Fibroblast of the aortic adventitia (primary cell): ENCODE data around the gene P2RX6. TPM values are rescaled to one million over a fixed set of nuclear protein-coding genes. Genes with fewer than 3 reads are reported as not detected.

Source experiments
- small RNA-seq: library from RNA; depleted of rRNA; stranded (forward); fragments of <200 nt; gene quantifications from one replicate; pipeline ENCODE3, GENCODE V24; 2012
- total RNA-seq: library from RNA; depleted of rRNA; stranded (reverse); fragments of >200 nt; gene quantifications from 2 replicates; pipeline ENCODE4 v1.2.3, GENCODE V29; 2012; ENCODE audit warnings: low replicate concordance

Gene P2RX6
- total RNA-seq, 1 donor = 0.63 TPM

Small RNAs within 50 kb of the gene (small RNA-seq; reads per million reads assigned to genes)
- gene MIR649 = not detected

Other genes starting within 250 kb of the P2RX6 start
- gene SERPIND1, start 241.1 kb upstream of the P2RX6 start, total RNA-seq = 0.09 TPM in 1 of 2 replicates, not detected in the other
- 34.8 and 49.9 TPM in 2 replicates for gene PI4KA, start 156.4 kb upstream of the P2RX6 start, total RNA-seq
- 10.6 and 15.5 TPM in 2 replicates for gene SNAP29, start 156.2 kb upstream of the P2RX6 start, total RNA-seq
- gene CRKL, start 97.8 kb upstream of the P2RX6 start, total RNA-seq = 35.0 and 44.7 TPM in 2 replicates
- gene AIFM3, start 47.9 kb upstream of the P2RX6 start, total RNA-seq = 0.45 and 1.7 TPM in 2 replicates
- 27.2 and 53.5 TPM in 2 replicates for gene LZTR1, start 32.9 kb upstream of the P2RX6 start, total RNA-seq
- gene THAP7, start 13.0 kb upstream of the P2RX6 start, total RNA-seq = 20.0 and 21.8 TPM in 2 replicates
- 0.09 TPM in 1 of 2 replicates, not detected in the other for gene SLC7A4, start 17.4 kb downstream of the P2RX6 start, total RNA-seq
- gene LRRC74B, start 30.8 kb downstream of the P2RX6 start, total RNA-seq = not detected in 2 replicates